GM21786 (cell line): ENCODE measurements around the gene UNC45B.
"Not testable (repeated sequence)": the region's sequence is repeated elsewhere in the genome, so short reads cannot be mapped to it uniquely, and the experiment has no call there.

Source experiments
- ATAC-seq: cut with Tn5 transposase; IDR thresholded peaks from one replicate; pipeline ENCODE4 v1.9.1; 2021; ENCODE audit not compliant: unreplicated experiment

Gene UNC45B

GRCh38 chr17:35138218-35138617, 9.4 kb upstream of the UNC45B start:
- no peak for ATAC-seq

- peak; percentile 84 for ATAC-seq
Observed at GRCh38 chr17:35141681-35142466, 5.7 kb upstream of the UNC45B start, which contains the start of gene NLE1. Gene NLE1, minus strand, starts transcription at chr17:35142303. Its CDS starts 28 bp downstream, at chr17:35142275.

DNA sequence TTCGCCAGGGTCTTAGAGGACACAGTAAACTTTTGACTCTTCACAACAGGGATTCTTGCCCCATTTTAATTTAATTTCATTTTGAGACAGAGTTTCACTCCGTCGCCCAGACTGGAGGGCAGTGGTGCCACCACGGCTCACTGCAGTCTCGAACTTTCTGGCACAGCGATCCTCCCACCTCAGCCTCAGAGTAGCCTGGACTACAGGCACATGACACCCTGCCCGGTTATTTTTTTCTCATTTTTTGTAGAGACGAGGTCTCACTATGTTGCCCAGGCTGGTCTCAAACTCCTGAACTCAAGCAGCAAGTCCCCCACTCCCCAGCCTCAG, 5.2 kb upstream of the UNC45B start:
- ATAC-seq, result no peak

DNA sequence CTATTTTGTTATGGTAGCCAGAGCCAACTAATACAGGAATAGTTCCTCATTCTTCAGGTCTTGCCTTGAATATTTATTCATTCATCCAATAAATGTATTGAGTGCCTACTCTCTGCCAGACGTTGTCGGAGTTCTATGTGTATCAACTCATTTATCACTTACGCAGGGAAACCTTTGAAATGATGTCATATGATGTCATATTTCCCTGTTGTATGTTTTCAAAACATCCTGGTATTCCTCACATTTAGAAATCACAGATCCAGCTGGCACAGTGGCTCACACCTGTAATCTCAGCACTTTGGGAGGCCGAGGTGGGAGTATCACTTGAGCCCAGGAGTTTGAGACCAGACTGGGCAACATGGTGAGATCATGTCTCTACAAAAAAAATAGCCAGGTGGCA, 2.8 kb upstream of the UNC45B start:
- ATAC-seq, result no peak

- no peak for ATAC-seq
Observed at GRCh38 chr17:35146214-35146833, 1.3 kb upstream of the UNC45B start.

DNA sequence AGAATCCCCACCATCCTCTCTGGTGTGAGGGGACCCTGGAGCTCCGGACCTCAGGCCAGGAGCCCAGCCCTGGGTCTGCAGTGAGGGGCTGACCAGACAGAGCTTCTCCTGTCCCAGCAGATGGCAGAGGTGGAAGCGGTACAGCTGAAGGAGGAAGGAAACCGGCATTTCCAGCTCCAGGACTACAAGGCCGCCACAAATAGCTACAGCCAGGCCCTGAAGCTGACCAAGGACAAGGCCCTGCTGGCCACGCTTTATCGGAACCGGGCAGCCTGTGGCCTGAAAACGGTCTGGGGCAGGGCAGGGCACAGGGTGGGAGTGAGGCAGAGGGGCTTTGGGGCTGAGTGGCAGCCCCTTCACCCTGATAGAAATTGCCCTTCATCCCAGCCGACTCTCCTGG, 527 bp downstream of the UNC45B start:
- ATAC-seq, result no peak

DNA sequence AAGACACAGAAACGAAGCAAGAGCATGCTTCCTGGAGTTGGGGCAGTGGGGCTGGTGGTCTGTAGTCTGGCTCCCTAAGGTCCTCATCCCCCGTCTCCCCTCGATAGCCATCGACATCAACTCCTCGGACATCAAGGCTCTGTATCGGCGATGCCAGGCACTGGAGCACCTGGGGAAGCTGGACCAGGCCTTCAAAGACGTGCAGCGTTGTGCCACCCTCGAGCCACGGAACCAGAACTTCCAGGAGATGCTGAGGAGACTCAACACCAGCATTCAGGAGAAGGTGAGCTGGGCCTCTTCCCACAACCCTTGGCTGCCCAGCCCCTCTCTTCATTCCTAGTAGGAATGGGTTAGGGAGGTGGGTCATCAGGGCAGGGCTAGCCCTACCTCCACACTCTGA, 2.3 kb downstream of the UNC45B start:
- no peak for ATAC-seq

DNA sequence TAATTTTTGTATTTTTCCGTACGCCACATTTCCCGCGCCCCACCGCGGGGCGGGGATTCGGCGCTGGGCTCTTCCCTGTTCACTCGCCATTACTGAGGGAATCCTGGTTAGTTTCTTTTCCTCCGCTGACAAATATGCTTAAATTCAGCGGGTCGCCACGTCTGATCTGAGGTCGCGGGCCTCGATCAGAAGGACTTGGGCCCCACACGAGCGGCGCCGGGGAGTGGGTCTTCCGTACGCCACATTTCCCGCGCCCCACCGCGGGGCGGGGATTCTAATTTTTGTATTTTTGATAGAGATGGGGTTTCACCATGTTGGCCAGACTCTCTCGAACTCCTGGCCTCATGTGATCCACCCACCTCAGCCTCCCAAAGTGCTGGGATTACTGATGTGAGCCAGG, 3.5 kb downstream of the UNC45B start:
- not testable (repeated sequence) for ATAC-seq

- no peak for ATAC-seq
Observed at GRCh38 chr17:35152421-35153140, 5.0 kb downstream of the UNC45B start.

DNA sequence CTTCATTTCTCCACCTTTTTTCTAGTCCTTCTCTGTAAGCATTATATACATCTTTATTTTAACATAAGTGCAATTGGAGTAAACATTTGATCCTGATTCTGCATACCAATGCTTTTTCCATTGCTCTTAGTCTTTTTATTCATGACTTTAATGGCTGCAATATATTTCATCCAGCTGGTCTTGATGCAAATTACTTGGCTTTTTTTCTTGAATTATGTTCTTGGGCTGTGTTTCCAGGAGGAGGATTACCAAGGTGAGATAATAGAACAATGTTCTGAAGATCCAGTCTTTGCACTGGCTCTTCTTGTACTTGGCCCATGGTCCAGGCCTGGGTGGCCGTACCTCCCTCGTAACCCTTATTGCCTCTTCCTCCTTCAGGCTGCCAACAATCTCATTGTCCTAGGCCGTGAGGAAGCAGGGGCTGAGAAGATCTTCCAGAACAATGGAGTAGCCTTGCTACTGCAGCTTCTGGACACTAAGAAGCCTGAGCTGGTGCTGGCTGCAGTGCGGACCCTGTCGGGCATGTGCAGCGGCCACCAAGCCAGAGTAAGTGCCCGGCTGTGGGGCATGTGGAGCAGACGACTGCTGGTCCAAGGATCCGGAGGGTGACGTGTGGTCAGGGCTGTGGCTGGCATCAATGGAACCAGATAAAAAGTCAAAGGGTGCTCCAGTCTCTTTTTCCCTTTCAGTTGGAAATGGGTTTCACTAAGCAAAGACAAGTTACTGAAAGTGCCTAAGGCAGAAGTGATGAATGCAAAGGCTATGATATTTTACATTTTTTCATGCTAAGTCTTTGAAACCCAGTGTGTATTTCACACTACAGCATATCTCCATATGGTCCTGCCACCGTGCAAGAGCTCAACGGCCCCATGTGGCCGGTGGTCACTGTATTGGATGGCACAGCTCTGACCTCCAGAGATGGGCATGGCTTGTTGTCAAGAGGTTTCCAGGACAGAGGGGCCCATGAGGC, 6.9 kb downstream of the UNC45B start:
- ATAC-seq, result no peak

GRCh38 chr17:35155246-35155645, 7.6 kb downstream of the UNC45B start:
- ATAC-seq, result no peak

DNA sequence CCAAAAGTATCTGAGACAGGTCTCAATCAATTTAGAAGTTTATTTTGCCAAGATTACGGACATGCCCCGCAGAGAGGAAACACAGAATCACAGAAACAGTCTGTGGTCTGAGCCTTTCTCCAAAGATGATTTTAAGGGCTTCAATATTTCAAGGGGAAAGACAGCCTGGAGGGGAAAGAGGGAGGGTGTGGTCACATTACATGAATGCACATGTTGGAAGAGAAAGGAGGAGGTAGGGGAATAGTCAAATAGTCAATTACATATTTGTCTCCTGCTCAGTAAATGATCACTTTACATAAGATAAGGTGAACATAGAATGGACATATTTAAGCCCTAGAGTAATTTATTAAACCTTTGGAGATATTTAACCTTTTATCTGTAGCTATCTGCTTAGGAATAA, 12.3 kb downstream of the UNC45B start:
- no peak for ATAC-seq

DNA sequence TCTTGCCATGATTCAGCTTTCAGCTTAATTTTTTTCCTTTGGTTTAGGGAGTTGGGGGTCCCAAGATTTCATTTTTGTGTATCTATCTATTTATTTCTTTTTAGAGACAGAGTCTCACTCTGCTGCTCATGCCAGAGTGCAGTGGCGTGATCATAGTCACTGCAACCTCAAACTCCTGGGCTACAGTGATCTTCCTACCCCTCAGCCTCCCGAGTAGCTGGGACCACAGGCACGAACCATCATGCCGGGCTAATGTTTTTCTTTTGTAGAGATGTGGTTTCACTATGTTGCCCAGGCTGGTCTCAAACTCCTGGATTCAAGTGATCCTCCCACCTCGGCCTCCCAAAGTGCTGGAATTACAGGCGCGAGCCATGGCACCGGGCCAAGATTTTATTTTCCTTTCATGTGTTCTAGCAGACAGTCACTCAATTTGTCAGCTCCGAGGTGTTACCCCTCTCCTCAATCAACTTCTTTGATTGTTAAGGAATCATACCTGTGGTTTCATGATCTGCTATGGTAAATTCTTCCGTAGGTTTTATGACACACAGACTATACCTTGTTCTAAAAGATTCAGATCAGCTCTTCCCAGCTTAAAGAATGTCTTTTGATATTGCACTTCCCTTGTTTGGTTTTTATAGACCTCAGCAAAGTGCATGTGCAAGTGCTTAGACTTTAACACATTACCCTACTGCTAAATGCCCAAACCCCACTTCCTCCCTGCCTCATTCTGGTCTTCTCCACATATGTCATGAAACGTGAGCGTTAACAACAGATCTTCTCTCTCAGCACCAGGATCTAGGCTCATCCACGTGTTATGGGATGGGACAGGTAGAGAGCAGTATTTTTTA, 13.0 kb downstream of the UNC45B start:
- ATAC-seq, result no peak

GRCh38 chr17:35161281-35161761, 13.7 kb downstream of the UNC45B start:
- no peak for ATAC-seq

DNA sequence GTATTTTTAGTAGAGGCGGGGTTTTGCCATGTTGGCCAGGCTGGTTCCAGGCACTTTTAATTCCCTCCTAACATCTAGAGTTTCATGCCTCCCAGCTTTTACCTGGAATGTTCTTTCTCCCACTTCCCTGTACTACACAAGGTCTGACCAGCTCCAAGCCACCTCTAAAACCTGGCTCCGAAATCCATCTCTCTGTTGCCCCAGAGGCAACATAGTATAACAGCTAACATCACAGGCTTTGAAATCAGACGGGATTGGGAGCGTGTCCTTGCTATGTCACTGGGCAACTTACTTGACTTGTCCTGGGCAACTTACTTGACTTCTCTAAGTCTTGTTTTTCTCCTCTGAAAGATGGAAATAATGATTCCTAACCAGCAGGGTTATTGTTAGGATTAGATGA, 15.1 kb downstream of the UNC45B start:
- no peak for ATAC-seq

GRCh38 chr17:35163886-35164285, 16.3 kb downstream of the UNC45B start:
- no peak for ATAC-seq

DNA sequence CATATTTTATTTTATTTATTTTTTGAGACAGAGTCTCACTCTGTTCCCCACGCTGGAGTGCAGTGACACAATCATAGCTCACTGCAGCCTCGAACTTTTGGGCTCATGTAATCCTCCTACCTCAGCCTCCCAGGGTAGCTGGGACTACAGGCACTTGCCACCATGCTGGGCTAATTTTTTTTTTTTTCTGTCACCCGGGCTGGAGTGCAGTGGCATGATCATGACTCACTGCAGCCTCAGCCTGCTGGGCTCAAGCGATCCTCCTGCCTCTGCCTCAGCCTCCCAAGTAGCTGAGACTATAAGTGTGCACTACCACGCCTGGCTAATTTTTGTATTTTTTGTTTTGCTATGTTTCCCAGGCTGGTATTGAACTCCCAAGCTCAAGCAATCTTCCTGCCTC, 17.1 kb downstream of the UNC45B start:
- no peak for ATAC-seq

- no peak for ATAC-seq
Observed at GRCh38 chr17:35166526-35166925, 18.9 kb downstream of the UNC45B start.

DNA sequence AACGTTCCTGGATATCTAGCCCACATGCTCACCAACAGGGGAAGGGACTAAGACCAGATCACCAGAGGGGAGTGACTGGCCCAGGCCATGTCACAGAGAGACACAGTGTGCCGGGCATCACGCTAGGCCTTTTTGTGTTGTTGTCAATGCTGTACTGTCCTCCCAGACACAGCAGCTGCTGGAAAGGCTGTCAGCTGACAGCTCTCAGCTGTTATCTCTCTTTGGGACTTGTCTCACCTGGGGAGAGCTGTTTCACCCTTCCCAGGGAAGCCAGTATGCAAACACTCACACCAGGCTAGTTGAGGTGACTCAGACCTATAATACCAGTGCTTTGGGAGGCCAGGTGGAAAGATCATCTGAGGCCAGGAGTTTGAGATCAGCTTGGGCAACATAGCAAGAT, 19.4 kb downstream of the UNC45B start:
- no peak for ATAC-seq

DNA sequence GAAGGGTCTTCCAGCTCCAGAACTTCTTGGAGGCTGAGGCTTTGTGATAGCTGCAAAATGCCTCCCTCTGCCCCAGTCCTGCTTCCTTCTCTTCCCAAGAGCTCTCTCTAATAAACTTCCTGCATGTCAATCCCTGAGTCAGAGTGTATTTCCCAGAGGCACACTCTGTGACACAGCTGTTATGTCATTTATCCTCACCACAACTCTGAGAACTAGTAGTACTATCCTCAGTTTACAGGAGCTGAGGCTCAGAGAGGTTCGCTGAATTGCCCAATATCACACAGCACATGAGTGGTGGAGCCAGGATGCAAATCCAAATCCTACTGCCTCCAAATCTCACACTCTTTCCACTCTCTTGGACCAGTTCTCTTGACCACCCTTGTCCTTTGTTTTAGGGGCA, 20.0 kb downstream of the UNC45B start:
- no peak for ATAC-seq
